ENCODE results near the gene EVL.
"Not testable (repeated sequence)": the region's sequence is repeated elsewhere in the genome, so short reads cannot be mapped to it uniquely, and the experiment has no call there.

Gene EVL

DNA sequence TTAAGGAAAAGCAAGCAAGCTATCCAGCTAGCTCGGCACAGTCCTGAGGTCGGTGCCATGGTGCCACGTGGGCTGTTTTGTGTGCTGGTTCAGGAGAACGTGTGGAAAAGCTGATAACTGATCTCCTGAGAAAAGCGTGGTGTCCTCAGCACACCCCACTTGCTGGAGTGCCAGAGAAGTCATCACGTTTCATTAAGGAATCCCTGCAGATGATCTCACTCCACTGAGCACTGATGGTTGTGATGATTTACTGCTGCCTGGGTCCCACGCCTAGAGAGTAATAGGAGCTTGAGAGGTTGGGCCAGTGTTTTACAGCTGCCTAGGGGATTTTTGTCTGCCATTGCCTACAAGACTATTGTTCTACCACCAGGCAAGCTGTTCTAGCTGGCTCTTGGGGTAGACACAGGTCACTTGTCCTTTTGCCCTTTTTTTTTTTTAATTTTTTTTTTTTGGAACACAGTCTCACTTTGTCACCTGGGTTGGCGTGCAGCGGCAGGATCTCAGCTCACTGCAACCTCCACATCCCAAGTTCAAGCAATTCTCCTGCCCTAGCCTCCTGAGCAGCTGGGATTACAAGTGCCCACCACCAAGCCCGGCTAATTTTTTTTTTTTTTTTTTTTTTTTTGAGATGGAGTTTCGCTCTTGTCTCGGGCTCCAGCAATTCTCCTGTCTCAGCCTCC lies 42.3 kb upstream of the EVL start:
- no peak overlapping the region for H3K4me3 ChIP-seq (replicated peaks in 1 of 2; ENCODE audit: low read depth in 2 of 2, low read length in 2 of 2)
- peak; percentile 43 to 71 for DNase-seq (ENCODE audit: low read depth in 2 of 2)
- TF ChIP-seq, protein P1, sequence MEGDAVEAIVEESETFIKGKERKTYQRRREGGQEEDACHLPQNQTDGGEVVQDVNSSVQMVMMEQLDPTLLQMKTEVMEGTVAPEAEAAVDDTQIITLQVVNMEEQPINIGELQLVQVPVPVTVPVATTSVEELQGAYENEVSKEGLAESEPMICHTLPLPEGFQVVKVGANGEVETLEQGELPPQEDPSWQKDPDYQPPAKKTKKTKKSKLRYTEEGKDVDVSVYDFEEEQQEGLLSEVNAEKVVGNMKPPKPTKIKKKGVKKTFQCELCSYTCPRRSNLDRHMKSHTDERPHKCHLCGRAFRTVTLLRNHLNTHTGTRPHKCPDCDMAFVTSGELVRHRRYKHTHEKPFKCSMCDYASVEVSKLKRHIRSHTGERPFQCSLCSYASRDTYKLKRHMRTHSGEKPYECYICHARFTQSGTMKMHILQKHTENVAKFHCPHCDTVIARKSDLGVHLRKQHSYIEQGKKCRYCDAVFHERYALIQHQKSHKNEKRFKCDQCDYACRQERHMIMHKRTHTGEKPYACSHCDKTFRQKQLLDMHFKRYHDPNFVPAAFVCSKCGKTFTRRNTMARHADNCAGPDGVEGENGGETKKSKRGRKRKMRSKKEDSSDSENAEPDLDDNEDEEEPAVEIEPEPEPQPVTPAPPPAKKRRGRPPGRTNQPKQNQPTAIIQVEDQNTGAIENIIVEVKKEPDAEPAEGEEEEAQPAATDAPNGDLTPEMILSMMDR (IDR thresholded peaks at IDR 0.05; ENCODE audit: low read depth, low read length): no peak

GRCh38 chr14:100025111-100025510 lies 40.1 kb upstream of the EVL start:
- DNase-seq (ENCODE audit: low read depth in 2 of 2): peak; percentile 47 to 58
- H3K4me3 ChIP-seq (replicated peaks in 1 of 2; ENCODE audit: low read depth in 2 of 2, low read length in 2 of 2): no peak overlapping the region
- TF ChIP-seq, protein P1 (IDR thresholded peaks at IDR 0.05; ENCODE audit: low read depth, low read length): peak; percentile 36

DNA sequence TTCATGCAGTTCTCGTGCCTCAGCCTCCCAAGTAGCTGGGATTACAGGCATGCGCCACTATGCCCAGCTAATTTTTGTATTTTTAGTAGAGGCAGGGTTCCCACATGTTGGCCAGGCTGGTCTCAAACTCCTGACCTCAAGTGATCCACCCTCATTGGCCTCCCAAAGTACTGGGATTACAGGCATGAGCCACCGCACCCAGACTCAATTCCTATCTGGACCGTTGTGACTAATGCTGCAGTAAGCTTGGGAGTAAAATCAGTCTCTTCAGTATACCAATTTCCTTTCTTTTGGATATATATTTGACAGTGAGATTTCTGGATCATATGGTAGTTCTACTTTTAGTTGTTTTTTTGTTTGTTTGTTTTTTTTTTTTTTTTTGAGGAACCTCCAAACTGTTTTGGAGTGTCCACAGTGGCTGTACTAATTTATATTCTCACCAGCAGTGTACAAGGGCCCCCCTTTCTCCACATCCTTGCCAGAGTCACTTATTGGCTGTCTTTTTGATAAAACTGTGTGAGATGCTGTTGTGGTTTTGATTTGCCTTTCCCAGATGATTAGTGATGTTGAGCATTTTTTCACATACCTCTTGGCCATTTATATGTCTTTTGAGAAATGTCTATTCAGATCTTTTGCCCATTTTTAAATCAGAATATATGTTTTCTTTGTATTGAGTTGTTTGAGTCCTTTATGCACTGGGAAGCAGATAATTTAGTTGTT lies 37.3 kb upstream of the EVL start:
- TF ChIP-seq, protein P1 (IDR thresholded peaks at IDR 0.05; ENCODE audit: low read depth, low read length): no peak
- peak; percentile 39 to 62 for DNase-seq (ENCODE audit: low read depth in 2 of 2)

DNA sequence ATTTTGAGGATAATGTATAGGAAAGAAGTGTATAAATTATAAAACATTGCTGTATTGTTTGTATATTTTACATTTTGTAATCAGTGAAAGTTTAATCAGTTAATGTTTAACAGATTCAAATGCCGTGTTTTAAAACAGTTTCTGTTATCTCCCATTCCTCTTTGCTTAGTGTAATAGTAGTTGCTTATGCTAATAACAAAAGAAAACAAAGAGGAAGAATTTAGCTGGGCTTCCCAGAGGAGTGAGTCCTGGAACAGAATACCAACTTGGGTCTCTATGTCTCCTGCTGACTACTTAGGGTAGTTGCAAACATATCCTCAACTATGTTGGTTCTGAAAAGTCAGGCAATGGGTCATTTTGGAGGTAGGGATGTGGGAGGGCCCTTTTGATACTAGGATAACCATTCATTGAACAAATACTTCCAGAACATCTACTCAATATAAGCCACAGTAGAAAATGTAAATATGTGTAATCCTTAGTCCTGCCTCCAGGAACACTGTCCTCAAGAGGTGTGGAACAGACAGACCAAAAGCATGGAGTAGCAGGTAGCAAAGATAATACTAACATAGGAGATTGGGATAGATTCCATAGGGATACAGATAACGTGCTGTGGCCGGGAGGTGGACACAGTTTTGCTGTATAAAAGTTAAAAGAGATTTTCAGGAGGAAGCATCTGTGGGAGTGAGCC lies 36.1 kb upstream of the EVL start:
- H3K4me3 ChIP-seq (replicated peaks in 1 of 2; ENCODE audit: low read depth in 2 of 2, low read length in 2 of 2): no peak overlapping the region
- peak; percentile 47 to 58 for DNase-seq (ENCODE audit: low read depth in 2 of 2)

More for the DNA sequence above, 37.3 kb upstream of the EVL start:
- H3K4me3 ChIP-seq (replicated peaks in 1 of 2; ENCODE audit: low read depth in 2 of 2, low read length in 2 of 2): no peak overlapping the region

GRCh38 chr14:100030006-100030405 lies 35.2 kb upstream of the EVL start:
- not testable (repeated sequence) for H3K4me3 ChIP-seq (replicated peaks in 1 of 2; ENCODE audit: low read depth in 2 of 2, low read length in 2 of 2); DNase-seq (ENCODE audit: low read depth in 2 of 2)

More for the DNA sequence above, 36.1 kb upstream of the EVL start:
- TF ChIP-seq, protein P1 (IDR thresholded peaks at IDR 0.05; ENCODE audit: low read depth, low read length): no peak

DNA sequence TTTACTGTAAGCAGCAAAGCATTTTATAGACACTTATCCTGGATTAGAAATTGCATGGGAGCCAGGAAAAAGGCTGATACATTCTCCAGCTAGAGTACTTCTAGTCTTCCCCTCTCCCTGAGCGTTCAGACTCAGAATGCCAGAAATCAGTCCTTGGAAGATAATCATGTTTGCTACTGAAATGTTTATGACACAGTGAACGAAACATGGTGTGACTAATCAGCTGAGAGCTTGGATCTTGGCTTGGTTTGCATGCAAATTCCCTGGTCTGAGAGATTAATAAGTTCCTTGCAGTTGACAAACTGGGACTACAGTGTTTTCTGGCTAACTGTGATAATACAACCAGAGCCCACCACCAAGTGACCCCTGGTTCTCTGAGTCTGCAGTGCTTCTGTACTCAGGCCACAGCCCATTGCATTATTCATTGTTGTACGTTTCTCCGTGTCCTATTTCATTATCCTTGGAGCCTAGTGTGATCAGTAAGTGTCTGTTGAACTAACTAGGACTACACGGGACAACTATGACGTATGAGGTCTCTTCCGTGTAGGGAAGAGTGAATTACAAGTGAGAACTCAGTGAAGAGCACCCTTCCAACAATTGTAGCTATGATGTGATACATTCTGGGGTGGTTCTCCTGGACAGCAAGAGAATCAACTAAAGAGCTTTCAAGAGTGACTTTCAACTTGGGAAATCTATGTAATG lies 34.6 kb upstream of the EVL start:
- DNase-seq (ENCODE audit: low read depth in 2 of 2): peak; percentile 90 to 94
- TF ChIP-seq, protein P1 (IDR thresholded peaks at IDR 0.05; ENCODE audit: low read depth, low read length): no peak
- H3K4me3 ChIP-seq (replicated peaks in 1 of 2; ENCODE audit: low read depth in 2 of 2, low read length in 2 of 2): no peak overlapping the region

Measured in cardiac fibroblast (primary cell).